Left lung (tissue), 14 donors: Measurements from ENCODE around the gene TVP23B. TPM values are rescaled to one million over a fixed set of nuclear protein-coding genes. Genes with fewer than 3 reads are reported as not detected.
"Not testable (repeated sequence)": the region's sequence is repeated elsewhere in the genome, so short reads cannot be mapped to it uniquely, and the experiment has no call there.

ENCODE experiments used
- ATAC-seq: fragments of 200-7000 bp; cut with Tn5 transposase; one replicate; pipeline ENCODE4 v1.9.1; 2020; ENCODE audit warnings: moderate library complexity
- DNase-seq, 4 donors: peaks; one replicate each; pipeline ENCODE4 v3.0.0-alpha.2; 2013 to 2020
- H3K27ac ChIP-seq, 2 donors: fragments of 200-600 bp; sonication (generic) in 1 of 2; one replicate each; pipeline versions ENCODE4 v1.5.0 to v1.8.0; 2020 to 2021
- H3K27me3 ChIP-seq, 2 donors: fragments of 200-600 bp; sonication (generic) in 1 of 2; one replicate each; pipeline versions ENCODE4 v1.5.0 to v1.8.0; 2020 to 2021
- H3K36me3 ChIP-seq, 2 donors: fragments of 200-600 bp; sonication (generic) in 1 of 2; one replicate each; pipeline versions ENCODE4 v1.5.0 to v1.8.0; 2020 to 2021
- H3K4me1 ChIP-seq, 2 donors: fragments of 200-600 bp; one replicate each; pipeline ENCODE4 v1.8.0; 2021
- H3K4me3 ChIP-seq, 2 donors: fragments of 200-600 bp; sonication (generic) in 1 of 2; one replicate each; pipeline versions ENCODE4 v1.5.0 to v1.8.0; 2020 to 2021; ENCODE audit warnings: mild to moderate bottlenecking in 1 of 2
- H3K9me3 ChIP-seq, 2 donors: fragments of 200-600 bp; sonication (generic) in 1 of 2; one replicate each; pipeline versions ENCODE4 v1.5.0 to v1.8.0; 2020 to 2021
- intact Hi-C, 2 donors: fragments of 100-400 bp; cut with DNase I; formaldehyde crosslinking; loops; one replicate each; pipeline versions ENCODE4 v1.11.2 to v1.14.2; 2022
- long read RNA-seq, 12 donors: library from polyadenylated mRNA in 2 of 12; unstranded in 2 of 12; transcript quantifications; one replicate each; pipeline ENCODE4 v2.0.0 and lab custom pipeline, GENCODE V29; 2019 to 2026
- polyA plus RNA-seq, 6 donors: library from polyadenylated mRNA; unstranded; fragments of 120-200 nt; gene quantifications; one replicate each; pipeline ENCODE4 v1.2.1, GENCODE V29; 2013; ENCODE audit not compliant: insufficient read length in 6 of 6
- total RNA-seq, 2 donors: library from RNA; stranded (reverse); fragmentation: NEBNext Ultra II Directional; extraction: Animal tissue kit (Norgen Biotek cat#: 25700); gene quantifications; one replicate each; pipeline ENCODE4 v1.2.1, GENCODE V29; 2021
- donor health status: DM: no; HTN: yes; CAD: no.
- donor health status: DM: no; HTN: no; CAD: no.

Gene TVP23B
- 10 to 100 TPM; 38.5 to 48.6 TPM for total RNA-seq
- polyA plus RNA-seq = 10 to 100 TPM; 39.2 to 53.5 (median 45.3) TPM
- long read RNA-seq, donor 1, transcript TVP23B-201 (7 exons, 2,064 nt) = major isoform, 12 of 22 reads
- long read RNA-seq, donor 1, partial matches to known transcripts = 5 of 22 reads
- long read RNA-seq, donor 1, other reads (novel, unspliced or antisense) = 0 of 22 reads
- long read RNA-seq, donor 2, transcript TVP23B-201 (7 exons, 2,064 nt) = major isoform, 8 of 10 reads
- long read RNA-seq, donor 2, partial matches to known transcripts = 0 of 10 reads
- long read RNA-seq, donor 2, other reads (novel, unspliced or antisense) = 0 of 10 reads
- long read RNA-seq, donor 3, transcript TVP23B-201 (7 exons, 2,064 nt) = major isoform, 11 of 13 reads
- long read RNA-seq, donor 3, partial matches to known transcripts = 0 of 13 reads
- long read RNA-seq, donor 3, other reads (novel, unspliced or antisense) = 0 of 13 reads
- long read RNA-seq, donor 4, transcript TVP23B-201 (7 exons, 2,064 nt) = major isoform, 27 of 33 reads
- long read RNA-seq, donor 4, partial matches to known transcripts = 5 of 33 reads
- long read RNA-seq, donor 4, other reads (novel, unspliced or antisense) = 1 of 33 reads
- long read RNA-seq, donor 5, transcript TVP23B-201 (7 exons, 2,064 nt) = major isoform, 14 of 17 reads
- long read RNA-seq, donor 5, partial matches to known transcripts = 0 of 17 reads
- long read RNA-seq, donor 5, other reads (novel, unspliced or antisense) = 0 of 17 reads
- long read RNA-seq, donor 6, transcript TVP23B-201 (7 exons, 2,064 nt) = major isoform, 21 of 28 reads
- long read RNA-seq, donor 6, partial matches to known transcripts = 6 of 28 reads
- long read RNA-seq, donor 6, other reads (novel, unspliced or antisense) = 0 of 28 reads
- long read RNA-seq, donor 7, transcript TVP23B-201 (7 exons, 2,064 nt) = major isoform, 10 of 12 reads
- long read RNA-seq, donor 7, partial matches to known transcripts = 0 of 12 reads
- long read RNA-seq, donor 7, other reads (novel, unspliced or antisense) = 0 of 12 reads
- long read RNA-seq, donor 8, transcript TVP23B-201 (7 exons, 2,064 nt) = major isoform, 15 of 19 reads
- long read RNA-seq, donor 8, partial matches to known transcripts = 0 of 19 reads
- long read RNA-seq, donor 8, other reads (novel, unspliced or antisense) = 0 of 19 reads
- long read RNA-seq, donor 9 = 0 reads
- long read RNA-seq, donor 10, transcript TVP23B-201 (7 exons, 2,064 nt) = major isoform, 10 of 11 reads
- long read RNA-seq, donor 10, partial matches to known transcripts = 1 of 11 reads
- long read RNA-seq, donor 10, other reads (novel, unspliced or antisense) = 0 of 11 reads
- long read RNA-seq, donor 11 = 0 reads
- long read RNA-seq, donor 12, transcript TVP23B-201 (7 exons, 2,064 nt) = major isoform, 10 of 13 reads
- long read RNA-seq, donor 12, partial matches to known transcripts = 0 of 13 reads
- long read RNA-seq, donor 12, other reads (novel, unspliced or antisense) = 0 of 13 reads

DNA sequence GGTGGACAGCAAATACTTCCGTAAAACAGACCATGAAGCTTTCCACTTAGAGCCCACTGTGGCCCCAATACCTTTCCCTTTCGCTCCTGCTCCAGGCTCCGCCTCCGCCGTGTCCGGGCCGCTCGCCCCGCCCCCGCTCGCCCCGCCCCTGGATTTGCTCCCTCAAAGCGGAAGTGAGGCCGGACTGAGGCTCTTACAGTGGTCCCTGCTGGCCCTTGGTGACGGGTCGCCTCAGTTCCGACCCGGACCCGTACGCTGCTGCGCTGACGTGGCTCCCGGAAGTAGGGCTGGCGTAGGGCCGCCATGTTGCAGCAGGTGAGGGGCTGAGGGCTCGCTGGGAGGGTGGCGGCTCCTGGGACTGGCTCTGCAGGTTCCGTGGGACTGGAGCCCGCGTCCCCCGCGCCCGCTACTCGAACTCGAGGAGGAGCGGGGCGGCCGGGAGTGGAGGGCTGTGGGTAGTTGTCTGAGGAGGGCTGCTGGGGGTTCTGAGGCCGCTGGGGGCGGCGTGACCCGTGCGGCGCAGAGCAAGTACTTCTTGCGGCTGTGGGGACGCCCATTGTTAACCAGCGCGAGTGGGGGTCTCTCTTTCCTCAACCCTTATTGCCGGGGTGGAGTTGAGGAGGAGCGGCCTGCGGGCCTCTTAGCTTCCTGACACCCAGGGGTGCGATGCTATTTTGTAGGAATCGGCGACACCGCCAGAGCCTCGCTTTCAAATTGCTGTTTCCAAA is at the start of gene TVP23B:
TSS of gene TVP23B (plus strand) at position 193 of the 728 bp plus-strand sequence. CDS start at position 304, 111 bp downstream.
- H3K27me3 ChIP-seq, H3K4me1 ChIP-seq, intact Hi-C loops, H3K36me3 ChIP-seq, H3K9me3 ChIP-seq: not testable (repeated sequence)
- peak; percentile 99 for ATAC-seq
- peak within 1 kb of the TSS; percentile 40 to 58 for H3K4me3 ChIP-seq
- peak; percentile 86 to 99 (median 96) for DNase-seq
- H3K27ac ChIP-seq = peak within 1 kb of the TSS; percentile 56 to 86

DNA sequence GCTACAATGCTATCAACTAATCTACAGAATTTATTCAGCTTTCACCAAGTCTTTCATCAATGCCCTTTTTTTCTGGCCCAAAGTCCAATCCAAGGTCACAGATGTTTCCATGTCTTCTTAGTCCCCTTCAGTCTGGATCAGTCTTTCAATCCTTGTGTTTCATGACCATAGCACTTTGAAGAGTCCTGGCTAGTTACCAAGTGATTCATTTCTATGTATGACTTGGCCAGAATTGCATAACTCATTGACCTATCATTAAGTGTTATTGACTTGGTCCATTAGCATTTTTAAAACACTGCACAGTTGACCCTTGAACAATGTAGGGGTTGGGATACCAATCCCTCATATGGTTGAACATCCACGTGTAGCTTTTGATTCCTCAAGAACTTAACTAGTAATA is 48.5 kb upstream of the TVP23B start:
- H3K27me3 ChIP-seq, H3K4me3 ChIP-seq, H3K9me3 ChIP-seq, H3K27ac ChIP-seq, H3K4me1 ChIP-seq, intact Hi-C loops, DNase-seq, H3K36me3 ChIP-seq: not testable (repeated sequence)
- peak; percentile 73 for ATAC-seq

DNA sequence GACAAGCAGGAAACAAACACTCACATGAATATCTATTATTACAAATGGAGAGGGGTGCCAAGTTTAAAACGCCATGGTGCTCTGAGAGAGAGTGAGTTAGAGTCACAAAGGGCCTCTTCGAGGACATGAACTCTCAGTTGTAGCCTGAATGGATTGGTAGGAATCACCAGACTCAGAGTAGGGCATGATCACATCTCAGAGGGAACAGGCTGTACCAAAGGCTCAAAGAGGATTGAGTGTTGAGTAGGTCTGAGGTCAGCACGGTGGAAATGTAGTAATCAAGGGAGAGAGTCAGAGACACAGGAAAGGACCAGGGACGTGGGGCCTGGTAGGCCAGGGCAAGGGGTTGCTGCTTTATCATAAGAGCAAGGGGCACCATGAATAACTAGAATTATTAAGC is 47.6 kb upstream of the TVP23B start:
- intact Hi-C loops, DNase-seq: not testable (repeated sequence)
- peak; percentile 47 for ATAC-seq

DNA sequence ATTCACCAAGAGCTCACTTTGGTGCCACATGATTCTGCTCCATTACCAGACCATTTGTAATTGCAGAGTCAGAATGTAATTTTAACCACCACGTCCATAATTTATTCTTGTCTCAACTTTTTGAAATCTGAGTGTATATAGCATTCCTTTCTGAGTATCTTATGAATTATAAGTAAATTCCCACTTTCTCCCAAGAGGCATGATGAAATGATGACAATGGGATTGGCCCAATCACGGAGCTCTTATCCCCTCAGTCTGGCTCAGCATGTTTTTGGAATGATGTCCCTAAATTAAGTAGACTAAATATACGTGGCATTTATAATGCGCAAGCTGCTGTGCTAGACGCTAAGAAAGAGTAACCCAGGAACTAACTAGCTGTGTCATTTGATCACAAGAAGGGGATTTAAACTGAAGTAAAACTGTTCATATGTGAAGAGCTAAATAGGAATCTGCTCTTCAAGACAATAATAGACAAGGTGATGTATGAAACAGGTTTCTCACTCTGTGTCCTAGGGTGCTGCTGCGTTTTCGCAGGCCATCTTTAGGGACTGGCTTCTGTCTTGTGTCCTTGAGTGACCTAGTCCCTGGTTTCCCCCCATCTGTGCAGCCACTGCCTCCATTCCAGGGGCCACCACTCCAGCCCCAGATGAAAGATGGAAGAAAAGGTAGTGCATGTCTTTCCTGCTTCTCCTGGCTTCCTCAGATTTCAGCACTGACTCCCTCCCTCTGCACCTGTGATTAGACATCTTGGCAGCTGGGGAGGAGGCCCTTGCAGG is 41.2 kb upstream of the TVP23B start:
- H3K36me3 ChIP-seq, H3K27ac ChIP-seq, DNase-seq, H3K27me3 ChIP-seq, ATAC-seq, H3K4me3 ChIP-seq, H3K4me1 ChIP-seq, H3K9me3 ChIP-seq, intact Hi-C loops: not testable (repeated sequence)

More for the DNA sequence above, 47.6 kb upstream of the TVP23B start:
- H3K4me1 ChIP-seq, H3K9me3 ChIP-seq, H3K27me3 ChIP-seq, H3K27ac ChIP-seq, H3K36me3 ChIP-seq, H3K4me3 ChIP-seq: not testable (repeated sequence)

DNA sequence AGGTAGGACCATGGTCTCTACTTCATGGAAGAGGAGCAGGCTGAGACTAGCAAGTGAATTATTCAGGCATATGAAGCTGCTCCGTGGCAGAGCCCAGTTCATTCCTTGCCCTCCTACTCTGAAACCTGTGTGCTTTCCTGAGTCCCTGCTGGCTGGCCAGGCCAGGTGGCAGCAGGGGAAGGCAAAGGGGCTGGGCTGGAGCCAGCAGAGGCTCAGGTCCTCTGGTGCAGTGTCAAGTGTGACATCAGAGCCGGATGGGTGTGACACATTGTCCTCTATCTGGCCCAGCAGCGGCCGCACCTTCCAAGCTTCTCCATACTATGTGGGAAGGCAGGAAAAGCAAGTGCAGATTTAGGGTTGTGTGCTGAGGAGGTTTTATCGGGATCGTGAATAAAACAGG is 39.8 kb upstream of the TVP23B start:
- H3K9me3 ChIP-seq, H3K27ac ChIP-seq, H3K4me3 ChIP-seq, H3K4me1 ChIP-seq, ATAC-seq, H3K27me3 ChIP-seq, H3K36me3 ChIP-seq, intact Hi-C loops, DNase-seq: not testable (repeated sequence)

DNA sequence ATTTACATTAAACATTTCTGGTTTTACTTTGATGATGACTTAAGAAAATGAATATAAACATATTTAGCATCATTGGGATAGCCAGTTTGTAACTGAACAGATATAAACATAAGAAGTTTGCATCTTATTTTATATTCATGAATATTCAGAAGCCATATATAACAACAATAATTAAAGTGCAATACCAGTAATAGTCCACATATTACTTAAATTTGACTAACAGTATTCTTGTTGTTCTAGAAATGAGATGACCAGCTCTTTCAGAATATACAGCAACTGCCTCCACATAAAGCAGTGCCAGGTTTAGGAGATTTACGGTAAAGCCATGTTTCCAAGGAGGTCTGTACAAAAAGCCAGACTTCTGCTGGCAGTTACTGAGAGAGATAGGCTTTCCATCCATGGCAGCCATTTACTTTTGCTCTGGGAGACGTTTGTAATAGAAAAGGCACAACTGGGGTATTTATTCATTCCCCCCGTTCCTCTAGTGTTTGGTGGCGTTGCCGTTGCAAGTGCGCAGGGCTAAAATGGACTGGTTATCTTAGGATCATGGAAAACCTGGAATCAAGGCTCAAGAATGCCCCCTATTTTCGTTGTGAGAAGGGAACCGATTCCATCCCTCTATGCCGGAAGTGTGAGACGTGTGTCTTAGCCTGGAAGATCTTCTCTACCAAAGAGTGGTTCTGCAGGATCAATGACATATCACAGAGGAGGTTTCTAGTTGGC is 37.1 kb upstream of the TVP23B start, which contains the start of gene FBXW10:
TSS of gene FBXW10 (plus strand) at position 356 of the 723 bp plus-strand sequence. CDS start at position 547, 191 bp downstream.
- H3K4me1 ChIP-seq, H3K27me3 ChIP-seq, intact Hi-C loops, DNase-seq, H3K4me3 ChIP-seq, H3K27ac ChIP-seq, H3K9me3 ChIP-seq, H3K36me3 ChIP-seq: not testable (repeated sequence)
- peak; percentile 91 for ATAC-seq

DNA sequence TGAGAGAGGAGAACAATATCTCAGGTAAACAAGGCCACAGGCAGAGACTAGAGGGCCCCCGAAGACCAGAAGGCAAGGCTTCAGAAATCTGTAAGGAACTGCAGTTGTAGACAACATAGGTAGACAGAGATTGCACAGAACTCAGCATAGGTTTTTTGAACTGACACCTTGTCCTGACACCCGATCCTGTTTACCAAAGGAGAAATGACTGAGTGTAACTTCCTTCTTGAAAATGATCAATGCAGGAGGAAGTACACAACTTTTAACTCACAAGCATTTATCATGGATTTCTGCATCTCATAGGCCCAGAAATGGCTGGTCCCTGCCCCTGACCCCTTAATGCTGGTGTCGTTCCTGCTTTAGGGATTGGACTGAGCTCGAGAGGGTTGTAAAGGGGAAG is 36.3 kb upstream of the TVP23B start:
- H3K36me3 ChIP-seq, ATAC-seq, H3K27ac ChIP-seq, H3K4me3 ChIP-seq, H3K9me3 ChIP-seq, H3K4me1 ChIP-seq, H3K27me3 ChIP-seq, DNase-seq, intact Hi-C loops: not testable (repeated sequence)

DNA sequence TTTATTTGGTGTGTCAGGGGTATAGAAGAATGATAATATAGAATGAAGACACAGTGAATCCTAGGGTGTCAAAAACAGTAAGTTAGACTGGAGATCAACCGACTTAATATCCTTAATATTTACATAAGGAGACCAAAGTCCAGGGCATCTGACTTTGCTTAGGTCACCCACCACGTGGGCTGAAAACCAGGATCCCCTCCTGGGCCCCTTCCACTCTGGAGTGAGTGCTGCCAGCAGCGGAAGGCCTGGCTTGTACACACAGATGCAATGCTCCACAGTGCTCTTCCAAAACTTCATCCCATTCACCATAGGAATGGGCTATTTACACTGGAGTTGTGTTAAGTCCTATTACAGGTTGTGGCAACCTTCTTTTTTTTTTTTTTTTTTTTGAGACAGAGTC is 34.4 kb upstream of the TVP23B start:
- H3K4me1 ChIP-seq, DNase-seq, ATAC-seq, intact Hi-C loops, H3K36me3 ChIP-seq, H3K27me3 ChIP-seq, H3K9me3 ChIP-seq, H3K27ac ChIP-seq, H3K4me3 ChIP-seq: not testable (repeated sequence)

DNA sequence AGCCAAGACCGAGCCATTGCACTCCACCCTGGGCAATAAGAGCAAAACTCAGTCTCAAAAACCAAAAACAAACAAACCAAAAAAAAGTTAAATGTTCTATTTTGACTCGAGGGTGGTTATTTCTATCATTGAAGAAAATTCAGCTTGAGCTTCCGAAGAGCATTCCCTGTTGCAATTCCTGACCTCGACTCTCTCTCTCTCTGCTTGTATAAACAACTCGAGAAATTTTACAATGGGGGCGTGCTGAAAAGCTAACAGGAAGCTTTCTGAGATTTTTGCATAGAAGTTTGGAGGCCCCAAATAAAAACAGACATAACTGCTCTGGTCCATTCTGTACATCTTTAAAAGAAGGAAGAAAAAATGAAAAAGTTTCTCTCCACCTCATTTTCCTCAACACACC is 33.5 kb upstream of the TVP23B start:
- H3K4me1 ChIP-seq, intact Hi-C loops, H3K36me3 ChIP-seq, H3K27ac ChIP-seq, H3K9me3 ChIP-seq, H3K4me3 ChIP-seq, H3K27me3 ChIP-seq, ATAC-seq: not testable (repeated sequence)
- DNase-seq = peak in 1 of 4 donors; percentile 19

DNA sequence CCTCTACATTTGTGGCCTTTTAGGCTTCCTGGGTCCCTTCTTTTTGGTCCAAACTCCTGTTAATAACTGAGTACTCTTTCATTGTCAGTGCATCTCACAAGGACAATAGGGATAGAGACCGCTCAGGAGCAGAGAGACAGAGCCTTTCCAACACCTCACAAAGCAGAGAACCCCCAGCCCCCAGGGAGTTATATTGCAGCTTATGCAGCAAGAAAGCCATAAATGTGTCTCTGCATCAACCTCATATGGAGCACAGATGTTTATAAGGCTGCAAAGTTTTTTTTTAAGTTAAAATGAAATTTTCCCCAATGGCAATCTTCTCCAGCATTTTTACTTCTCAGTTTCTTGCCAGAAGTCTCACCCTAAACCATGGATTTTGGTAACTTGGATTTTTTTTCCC is 30.7 kb upstream of the TVP23B start:
- H3K36me3 ChIP-seq, DNase-seq, H3K4me3 ChIP-seq, H3K27me3 ChIP-seq, H3K4me1 ChIP-seq, intact Hi-C loops, H3K27ac ChIP-seq, ATAC-seq, H3K9me3 ChIP-seq: not testable (repeated sequence)
